ENCODE measurements around the gene SHOX. TPM values are rescaled to one million over a fixed set of nuclear protein-coding genes. Genes with fewer than 3 reads are reported as not detected.

The SHOX gene
- total and polyA plus RNA-seq, 12 donors, result not detected

DNA sequence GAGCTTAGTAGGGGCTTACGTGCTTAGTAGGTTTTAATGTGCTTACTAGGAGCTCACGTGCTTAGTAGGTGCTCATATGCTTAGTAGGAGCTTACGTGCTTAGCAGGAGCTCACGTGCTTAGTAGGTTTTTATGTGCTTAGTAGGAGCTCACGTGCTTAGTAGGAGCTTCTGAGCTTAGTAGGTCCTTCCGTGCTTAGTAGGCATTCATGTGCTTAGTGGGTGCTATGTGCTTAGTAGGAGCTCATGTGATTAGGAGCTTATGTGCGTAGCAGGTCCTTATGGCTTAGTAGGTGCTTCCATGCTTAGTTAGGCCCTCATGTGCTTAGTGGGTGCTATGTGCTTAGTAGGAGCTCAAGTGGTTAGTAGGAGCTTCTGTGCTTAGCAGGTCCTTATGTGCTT is 59.4 kb downstream of the SHOX start:
- Histone ChIP-seq H3K4me3 (no peak overlapping the region), H3K27ac (no peak overlapping the region), H3K36me3 (no peaks in the 10 kb centered on the region), H3K9me3 (peaks cover 0 to 34% (median 1%) of the 10 kb centered on the region in 11 donors), H3K27me3 (peaks cover 0 to 4% (median 0%) of the 10 kb centered on the region in 7 donors), H3K4me1 (no peaks in the 10 kb centered on the region)
- ATAC-seq, result no peak
- intact Hi-C loops (cut with DNase I), result no loop called here
- DNase-seq, result no peak
- WGBS, 2 donors, result 89 to 92% methylated on average over 7 of the region's 7 CpGs
- TF ChIP-seq, protein P1, sequence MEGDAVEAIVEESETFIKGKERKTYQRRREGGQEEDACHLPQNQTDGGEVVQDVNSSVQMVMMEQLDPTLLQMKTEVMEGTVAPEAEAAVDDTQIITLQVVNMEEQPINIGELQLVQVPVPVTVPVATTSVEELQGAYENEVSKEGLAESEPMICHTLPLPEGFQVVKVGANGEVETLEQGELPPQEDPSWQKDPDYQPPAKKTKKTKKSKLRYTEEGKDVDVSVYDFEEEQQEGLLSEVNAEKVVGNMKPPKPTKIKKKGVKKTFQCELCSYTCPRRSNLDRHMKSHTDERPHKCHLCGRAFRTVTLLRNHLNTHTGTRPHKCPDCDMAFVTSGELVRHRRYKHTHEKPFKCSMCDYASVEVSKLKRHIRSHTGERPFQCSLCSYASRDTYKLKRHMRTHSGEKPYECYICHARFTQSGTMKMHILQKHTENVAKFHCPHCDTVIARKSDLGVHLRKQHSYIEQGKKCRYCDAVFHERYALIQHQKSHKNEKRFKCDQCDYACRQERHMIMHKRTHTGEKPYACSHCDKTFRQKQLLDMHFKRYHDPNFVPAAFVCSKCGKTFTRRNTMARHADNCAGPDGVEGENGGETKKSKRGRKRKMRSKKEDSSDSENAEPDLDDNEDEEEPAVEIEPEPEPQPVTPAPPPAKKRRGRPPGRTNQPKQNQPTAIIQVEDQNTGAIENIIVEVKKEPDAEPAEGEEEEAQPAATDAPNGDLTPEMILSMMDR (IDR thresholded peaks at IDR 0.05), result no peak

GRCh38 chrX:694800-695199 is 64.2 kb downstream of the SHOX start:
- H3K27ac ChIP-seq, result no peak overlapping the region
- no peaks in the 10 kb centered on the region for H3K27me3 ChIP-seq
- intact Hi-C loops (cut with DNase I), result no loop called here
- no peak overlapping the region for H3K4me3 ChIP-seq
- DNase-seq, result no peak
- H3K9me3 ChIP-seq, result peaks cover 0 to 64% (median 6%) of the 10 kb centered on the region in 11 donors
- 83 to 89% methylated on average over 19 of the region's 19 CpGs for WGBS, 2 donors
- no peak for ATAC-seq
- no peaks in the 10 kb centered on the region for H3K4me1 ChIP-seq
- TF ChIP-seq, protein P1 (IDR thresholded peaks at IDR 0.05), result no peak
- no peaks in the 10 kb centered on the region for H3K36me3 ChIP-seq

DNA sequence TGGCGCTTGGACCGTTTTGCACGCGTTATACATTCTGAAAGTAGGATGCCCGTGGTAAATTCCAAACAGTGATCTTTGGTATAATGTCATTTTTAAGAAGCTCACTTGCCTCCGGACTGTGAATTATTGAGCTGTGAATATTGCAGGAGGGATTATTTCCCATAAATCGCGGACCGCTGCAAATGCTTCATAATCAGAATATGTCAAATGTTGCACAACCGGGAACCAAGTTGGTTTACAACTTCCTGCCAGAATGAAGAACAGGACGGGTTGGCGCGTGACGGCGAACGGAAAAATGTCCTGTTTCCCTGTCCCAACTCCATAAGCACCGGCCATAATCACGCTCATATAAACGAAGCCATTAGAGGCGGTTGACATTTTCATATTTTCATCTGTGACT is 67.6 kb downstream of the SHOX start:
- no peak for ATAC-seq
- TF ChIP-seq, protein P1 (IDR thresholded peaks at IDR 0.05), result no peak
- Histone ChIP-seq H3K4me1 (no peaks in the 10 kb centered on the region), H3K27me3 (no peaks in the 10 kb centered on the region), H3K27ac (no peak overlapping the region), H3K9me3 (peaks cover 0 to 65% (median 6%) of the 10 kb centered on the region in 11 donors), H3K4me3 (no peak overlapping the region), H3K36me3 (no peaks in the 10 kb centered on the region)
- intact Hi-C loops (cut with DNase I), result no loop called here
- WGBS, 2 donors, result 85 to 90% methylated on average over 20 of the region's 20 CpGs
- no peak for DNase-seq

GRCh38 chrX:700936-701335 is 70.3 kb downstream of the SHOX start:
- Histone ChIP-seq H3K4me1 (no peaks in the 10 kb centered on the region), H3K36me3 (no peaks in the 10 kb centered on the region), H3K27me3 (no peaks in the 10 kb centered on the region), H3K27ac (no peak overlapping the region), H3K9me3 (peaks cover 0 to 53% (median 0%) of the 10 kb centered on the region in 11 donors), H3K4me3 (no peak overlapping the region)
- DNase-seq (no peak), ATAC-seq (no peak)
- intact Hi-C loops (cut with DNase I), result no loop called here
- TF ChIP-seq, protein P1 (IDR thresholded peaks at IDR 0.05), result no peak
- WGBS, 2 donors, result 37 to 53% methylated on average over 6 of the region's 6 CpGs

All from heart right ventricle (tissue), 16 donors.